ENCODE measurements around the gene FGB. TPM values are rescaled to one million over a fixed set of nuclear protein-coding genes. Genes with fewer than 3 reads are reported as not detected.

FGB gene
- total and polyA plus RNA-seq, 9 of the 15 experiments (the other 6 are each of a cell fraction or from before 2014, with no cell fraction given), result 0.07 to 1.9 (median 0.13) TPM; not detected in 6

DNA sequence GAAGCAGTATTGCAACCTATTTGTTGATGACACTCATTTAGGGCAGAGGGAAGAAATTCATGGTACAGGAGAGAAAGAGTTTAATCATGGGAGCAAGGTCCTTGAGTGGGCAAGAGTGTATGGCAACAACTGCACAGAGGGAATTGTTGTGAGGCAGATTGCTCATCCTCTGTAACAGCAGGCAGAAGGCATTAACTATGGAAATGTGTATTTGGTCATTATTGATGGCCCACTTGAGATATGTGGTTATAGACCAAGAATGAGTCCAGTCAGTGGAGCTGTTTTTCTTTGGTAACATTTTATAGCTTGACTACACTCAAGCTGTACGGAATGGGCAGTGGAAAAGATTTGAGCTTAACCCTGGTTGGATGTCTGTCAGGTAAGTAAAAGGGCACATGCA is 28.5 kb upstream of the FGB start (continued):
- TF ChIP-seq ZNF764 (CRISPR knock-in tag; IDR thresholded peaks at IDR 0.05; ENCODE audit: low read depth) (no peak), TGIF2 (CRISPR knock-in tag; IDR thresholded peaks at IDR 0.05) (no peak), POLR2B (IDR thresholded peaks at IDR 0.05; ENCODE audit: low read depth, partially characterized antibody) (no peak), EGR1 (conservative IDR thresholded peaks at IDR 0.05) (no peak), U2AF1 (optimal IDR thresholded peaks at IDR 0.05; ENCODE audit: low read depth, low read length) (no peak)
- TF ChIP-seq, protein P1, sequence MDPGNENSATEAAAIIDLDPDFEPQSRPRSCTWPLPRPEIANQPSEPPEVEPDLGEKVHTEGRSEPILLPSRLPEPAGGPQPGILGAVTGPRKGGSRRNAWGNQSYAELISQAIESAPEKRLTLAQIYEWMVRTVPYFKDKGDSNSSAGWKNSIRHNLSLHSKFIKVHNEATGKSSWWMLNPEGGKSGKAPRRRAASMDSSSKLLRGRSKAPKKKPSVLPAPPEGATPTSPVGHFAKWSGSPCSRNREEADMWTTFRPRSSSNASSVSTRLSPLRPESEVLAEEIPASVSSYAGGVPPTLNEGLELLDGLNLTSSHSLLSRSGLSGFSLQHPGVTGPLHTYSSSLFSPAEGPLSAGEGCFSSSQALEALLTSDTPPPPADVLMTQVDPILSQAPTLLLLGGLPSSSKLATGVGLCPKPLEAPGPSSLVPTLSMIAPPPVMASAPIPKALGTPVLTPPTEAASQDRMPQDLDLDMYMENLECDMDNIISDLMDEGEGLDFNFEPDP (CRISPR knock-in tag; IDR thresholded peaks at IDR 0.05), result no peak

DNA sequence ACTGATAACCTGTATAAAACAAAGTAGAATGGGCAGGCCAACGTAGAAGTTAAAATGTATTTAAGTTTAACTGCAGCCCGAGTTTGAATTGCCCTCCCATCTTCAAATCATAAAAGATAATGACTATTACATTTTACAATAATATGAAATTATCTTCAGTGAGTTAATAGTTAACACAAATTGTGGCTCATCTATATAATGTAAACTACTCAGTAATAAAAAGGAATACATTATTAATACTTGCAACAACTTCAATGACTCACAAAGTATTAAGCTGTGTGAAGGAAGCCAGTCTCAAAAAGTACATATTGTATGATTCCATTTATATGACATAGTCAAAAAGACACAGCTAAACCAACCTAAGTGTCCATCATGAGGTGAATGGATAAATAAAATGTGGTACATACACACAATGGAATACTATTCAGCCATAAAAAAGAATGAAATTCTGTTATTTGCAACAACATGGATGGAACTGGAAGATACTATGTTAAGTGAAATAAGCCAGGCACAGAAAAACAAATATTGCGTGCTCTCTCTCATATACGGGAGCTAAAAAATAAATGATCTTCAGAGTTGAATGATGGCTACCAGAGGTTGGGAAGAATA is 20.4 kb upstream of the FGB start:
- no peak for FAIRE-seq
- H3K9ac ChIP-seq (ENCODE audit: insufficient read depth in 1 of 2, low read depth in 2 of 2, low read length in 2 of 2), result no peak overlapping the region
- H3K9me1 ChIP-seq (ENCODE audit: control insufficient read depth, insufficient read depth, low read length), result no peaks in the 10 kb centered on the region
- 94% methylated on average over 4 of the region's 4 CpGs for WGBS (ENCODE audit: insufficient coverage, low coverage, missing lambda C conversion rate)
- 0 out of 3 replicates have a peak, but pooled peaks cover 2% of the 10 kb centered on the region for H3K79me2 ChIP-seq (ENCODE audit: control insufficient read depth, insufficient read depth, low read length)
- ATAC-seq, result no peak
- in situ Hi-C loops (cut with MboI), result no loop called here
- H3K9me3 ChIP-seq (replicated peaks; ENCODE audit: control insufficient read depth, insufficient read depth, low read depth, low read length), result no peaks in the 10 kb centered on the region
- no peak overlapping the region for H2AFZ ChIP-seq (ENCODE audit: low read depth, low read length)
- ChIA-PET CTCF (ENCODE audit: low intra/inter-chr PET ratio) (no interaction called here), POLR2A (no interaction called here)
- H3K36me3 ChIP-seq (ENCODE audit: control insufficient read depth, insufficient read depth, low read length), result peaks cover 99% of the 10 kb centered on the region
- no peak for DNase-seq (ENCODE audit: extremely low read depth in 1 of 4, low spot score in 3 of 4)
- no peaks in the 10 kb centered on the region for H4K20me1 ChIP-seq (replicated peaks; ENCODE audit: control insufficient read depth, insufficient read depth, low read length)
- TF ChIP-seq ZNF146 (CRISPR knock-in tag; IDR thresholded peaks at IDR 0.05; ENCODE audit: unreplicated experiment) (peak; percentile 40), RBM25 (IDR thresholded peaks at IDR 0.05; ENCODE audit: low read depth, low read length, severe bottlenecking) (peak; percentile 7)
- TF ChIP-seq, protein P2, sequence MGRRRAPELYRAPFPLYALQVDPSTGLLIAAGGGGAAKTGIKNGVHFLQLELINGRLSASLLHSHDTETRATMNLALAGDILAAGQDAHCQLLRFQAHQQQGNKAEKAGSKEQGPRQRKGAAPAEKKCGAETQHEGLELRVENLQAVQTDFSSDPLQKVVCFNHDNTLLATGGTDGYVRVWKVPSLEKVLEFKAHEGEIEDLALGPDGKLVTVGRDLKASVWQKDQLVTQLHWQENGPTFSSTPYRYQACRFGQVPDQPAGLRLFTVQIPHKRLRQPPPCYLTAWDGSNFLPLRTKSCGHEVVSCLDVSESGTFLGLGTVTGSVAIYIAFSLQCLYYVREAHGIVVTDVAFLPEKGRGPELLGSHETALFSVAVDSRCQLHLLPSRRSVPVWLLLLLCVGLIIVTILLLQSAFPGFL (CRISPR knock-in tag; IDR thresholded peaks at IDR 0.05), result no peak
- no peaks in the 10 kb centered on the region for H3K4me1 ChIP-seq (replicated peaks in 1 of 2; ENCODE audit: control insufficient read depth in 2 of 2, insufficient read depth in 2 of 2, low read length in 2 of 2)
- H3K4me2 ChIP-seq (ENCODE audit: insufficient read depth, low read length), result no peak overlapping the region
- no peak overlapping the region for H3K4me3 ChIP-seq
- H3K27ac ChIP-seq (ENCODE audit: extremely low read depth, low read depth, low read length), result no peak overlapping the region
- no peaks in the 10 kb centered on the region for H3K27me3 ChIP-seq (ENCODE audit: control insufficient read depth in 2 of 2, insufficient read depth in 2 of 2, low read length in 2 of 2)
- BruUV-seq (replicated peaks), result no TSS peak
- intact Hi-C loops (cut with micrococcal nuclease), result no loop called here

Data from K562 (cell line).